ENCODE results near the gene SURF1. TPM values are rescaled to one million over a fixed set of nuclear protein-coding genes. Genes with fewer than 3 reads are reported as not detected.

The SURF1 gene
- total and polyA plus RNA-seq, 9 of the 15 experiments (the other 6 are each of a cell fraction or from before 2014, with no cell fraction given), result 16.1 to 31.3 (median 20.9) TPM

DNA sequence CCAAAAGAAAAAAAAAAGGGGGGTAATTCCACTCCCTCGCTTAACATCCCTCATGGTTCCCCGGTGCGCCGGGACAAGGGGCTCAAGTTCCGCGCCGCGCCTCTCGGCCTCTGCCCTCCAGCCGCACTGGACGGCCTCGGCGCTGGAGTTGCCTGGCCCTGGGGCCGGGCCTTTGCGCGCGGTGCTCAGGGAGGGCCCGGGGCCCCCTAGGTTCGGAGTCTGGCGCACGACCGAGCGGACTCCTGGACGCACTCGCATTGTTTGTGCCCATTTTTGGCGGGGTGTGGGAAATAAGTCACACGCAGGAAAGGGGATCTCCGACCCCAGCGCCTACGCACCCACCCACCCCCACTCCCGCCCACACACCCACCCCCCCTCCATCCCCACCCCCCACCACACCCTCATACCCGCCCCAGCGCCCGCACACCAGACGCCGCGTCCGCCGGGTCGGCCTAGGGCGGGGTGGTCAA lies 8.7 kb downstream of the SURF1 start (continued):
- TF ChIP-seq HMG20A (CRISPR knock-in tag; conservative IDR thresholded peaks at IDR 0.05), result no peak
- 0 out of 2 replicates have a peak, but pooled peaks have one; percentile 38 for TF ChIP-seq ZNF384 (IDR thresholded peaks at IDR 0.05; ENCODE audit: low read depth, low read length)
- TF ChIP-seq, protein P1, sequence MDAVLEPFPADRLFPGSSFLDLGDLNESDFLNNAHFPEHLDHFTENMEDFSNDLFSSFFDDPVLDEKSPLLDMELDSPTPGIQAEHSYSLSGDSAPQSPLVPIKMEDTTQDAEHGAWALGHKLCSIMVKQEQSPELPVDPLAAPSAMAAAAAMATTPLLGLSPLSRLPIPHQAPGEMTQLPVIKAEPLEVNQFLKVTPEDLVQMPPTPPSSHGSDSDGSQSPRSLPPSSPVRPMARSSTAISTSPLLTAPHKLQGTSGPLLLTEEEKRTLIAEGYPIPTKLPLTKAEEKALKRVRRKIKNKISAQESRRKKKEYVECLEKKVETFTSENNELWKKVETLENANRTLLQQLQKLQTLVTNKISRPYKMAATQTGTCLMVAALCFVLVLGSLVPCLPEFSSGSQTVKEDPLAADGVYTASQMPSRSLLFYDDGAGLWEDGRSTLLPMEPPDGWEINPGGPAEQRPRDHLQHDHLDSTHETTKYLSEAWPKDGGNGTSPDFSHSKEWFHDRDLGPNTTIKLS (IDR thresholded peaks at IDR 0.05; ENCODE audit: borderline replicate concordance, low read depth), result no peak
- no peak for TF ChIP-seq SRSF9 (IDR thresholded peaks at IDR 0.05; ENCODE audit: borderline replicate concordance, low read depth, low read length)
- TF ChIP-seq ZBTB8A (IDR thresholded peaks at IDR 0.05; ENCODE audit: partially characterized antibody), result no peak
- no peak for TF ChIP-seq ZNF445 (CRISPR knock-in tag; IDR thresholded peaks at IDR 0.05; ENCODE audit: low read depth)
- no peak for TF ChIP-seq PTTG1 (tag; IDR thresholded peaks at IDR 0.05; ENCODE audit: low read depth)
- no peak for TF ChIP-seq ERF (CRISPR knock-in tag; IDR thresholded peaks at IDR 0.05)
- TF ChIP-seq, protein P2, sequence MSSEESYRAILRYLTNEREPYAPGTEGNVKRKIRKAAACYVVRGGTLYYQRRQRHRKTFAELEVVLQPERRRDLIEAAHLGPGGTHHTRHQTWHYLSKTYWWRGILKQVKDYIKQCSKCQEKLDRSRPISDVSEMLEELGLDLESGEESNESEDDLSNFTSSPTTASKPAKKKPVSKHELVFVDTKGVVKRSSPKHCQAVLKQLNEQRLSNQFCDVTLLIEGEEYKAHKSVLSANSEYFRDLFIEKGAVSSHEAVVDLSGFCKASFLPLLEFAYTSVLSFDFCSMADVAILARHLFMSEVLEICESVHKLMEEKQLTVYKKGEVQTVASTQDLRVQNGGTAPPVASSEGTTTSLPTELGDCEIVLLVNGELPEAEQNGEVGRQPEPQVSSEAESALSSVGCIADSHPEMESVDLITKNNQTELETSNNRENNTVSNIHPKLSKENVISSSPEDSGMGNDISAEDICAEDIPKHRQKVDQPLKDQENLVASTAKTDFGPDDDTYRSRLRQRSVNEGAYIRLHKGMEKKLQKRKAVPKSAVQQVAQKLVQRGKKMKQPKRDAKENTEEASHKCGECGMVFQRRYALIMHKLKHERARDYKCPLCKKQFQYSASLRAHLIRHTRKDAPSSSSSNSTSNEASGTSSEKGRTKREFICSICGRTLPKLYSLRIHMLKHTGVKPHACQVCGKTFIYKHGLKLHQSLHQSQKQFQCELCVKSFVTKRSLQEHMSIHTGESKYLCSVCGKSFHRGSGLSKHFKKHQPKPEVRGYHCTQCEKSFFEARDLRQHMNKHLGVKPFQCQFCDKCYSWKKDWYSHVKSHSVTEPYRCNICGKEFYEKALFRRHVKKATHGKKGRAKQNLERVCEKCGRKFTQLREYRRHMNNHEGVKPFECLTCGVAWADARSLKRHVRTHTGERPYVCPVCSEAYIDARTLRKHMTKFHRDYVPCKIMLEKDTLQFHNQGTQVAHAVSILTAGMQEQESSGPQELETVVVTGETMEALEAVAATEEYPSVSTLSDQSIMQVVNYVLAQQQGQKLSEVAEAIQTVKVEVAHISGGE (CRISPR knock-in tag; IDR thresholded peaks at IDR 0.05), result peak in 1 of 3 experiments; percentile 45; a peak in 1 of 6 replicates
- 0 out of 4 replicates have a peak, but pooled peaks of 1 of the 2 experiments have one; percentile 3 for TF ChIP-seq RAD21 (CRISPR knock-in tag; conservative IDR thresholded peaks at IDR 0.05 in 1 of 2, IDR thresholded peaks at IDR 0.05 in 1 of 2)
- TF ChIP-seq, protein P3, sequence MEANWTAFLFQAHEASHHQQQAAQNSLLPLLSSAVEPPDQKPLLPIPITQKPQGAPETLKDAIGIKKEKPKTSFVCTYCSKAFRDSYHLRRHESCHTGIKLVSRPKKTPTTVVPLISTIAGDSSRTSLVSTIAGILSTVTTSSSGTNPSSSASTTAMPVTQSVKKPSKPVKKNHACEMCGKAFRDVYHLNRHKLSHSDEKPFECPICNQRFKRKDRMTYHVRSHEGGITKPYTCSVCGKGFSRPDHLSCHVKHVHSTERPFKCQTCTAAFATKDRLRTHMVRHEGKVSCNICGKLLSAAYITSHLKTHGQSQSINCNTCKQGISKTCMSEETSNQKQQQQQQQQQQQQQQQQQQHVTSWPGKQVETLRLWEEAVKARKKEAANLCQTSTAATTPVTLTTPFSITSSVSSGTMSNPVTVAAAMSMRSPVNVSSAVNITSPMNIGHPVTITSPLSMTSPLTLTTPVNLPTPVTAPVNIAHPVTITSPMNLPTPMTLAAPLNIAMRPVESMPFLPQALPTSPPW (CRISPR knock-in tag; IDR thresholded peaks at IDR 0.05), result peak; percentile 86
- no peak for TF ChIP-seq ZNF316 (IDR thresholded peaks at IDR 0.05)
- TF ChIP-seq MCM7 (IDR thresholded peaks at IDR 0.05), result no peak
- TF ChIP-seq NR2C2 (CRISPR knock-in tag; IDR thresholded peaks at IDR 0.05), result no peak
- TF ChIP-seq NR2C2 (tag; IDR thresholded peaks at IDR 0.05), result peak; percentile 43; the same call in 1 of the 2 replicates
- TF ChIP-seq, protein P4, sequence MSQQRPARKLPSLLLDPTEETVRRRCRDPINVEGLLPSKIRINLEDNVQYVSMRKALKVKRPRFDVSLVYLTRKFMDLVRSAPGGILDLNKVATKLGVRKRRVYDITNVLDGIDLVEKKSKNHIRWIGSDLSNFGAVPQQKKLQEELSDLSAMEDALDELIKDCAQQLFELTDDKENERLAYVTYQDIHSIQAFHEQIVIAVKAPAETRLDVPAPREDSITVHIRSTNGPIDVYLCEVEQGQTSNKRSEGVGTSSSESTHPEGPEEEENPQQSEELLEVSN (IDR thresholded peaks at IDR 0.05; ENCODE audit: borderline replicate concordance in 1 of 2, extremely low read depth in 1 of 2, insufficient read depth in 1 of 2, insufficient read length in 1 of 2, low read depth in 1 of 2, low read length in 1 of 2, poor library complexity in 1 of 2, severe bottlenecking in 1 of 2), result peak in 1 of 2 experiments; percentile 20
